CD4-positive, alpha-beta T cell treated with Interleukin-15 for 1 hour (primary cell): ENCODE results near the gene UBL4A.
A peak's percentile ranks its signal among the peaks of the same experiment; 100 is the strongest.
"Not testable (repeated sequence)": the region's sequence is repeated elsewhere in the genome, so short reads cannot be mapped to it uniquely, and the experiment has no call there.

Experiments used
- DNase-seq: peaks from one replicate; pipeline ENCODE4 v3.0.0-alpha.2; 2020

Gene UBL4A

GRCh38 chrX:154507673-154508383 is 21.4 kb upstream of the UBL4A start:
- DNase-seq = no peak

- DNase-seq = no peak
Measured at GRCh38 chrX:154506483-154507332, 20.3 kb upstream of the UBL4A start.

- DNase-seq = no peak
Measured at GRCh38 chrX:154505734-154506133, 19.3 kb upstream of the UBL4A start.

GRCh38 chrX:154502989-154503388 is 16.6 kb upstream of the UBL4A start:
- no peak for DNase-seq

- DNase-seq = no peak
Measured at GRCh38 chrX:154502098-154502497, 15.7 kb upstream of the UBL4A start.

GRCh38 chrX:154501423-154501822 is 15.0 kb upstream of the UBL4A start:
- not testable (repeated sequence) for DNase-seq

- not testable (repeated sequence) for DNase-seq
Measured at GRCh38 chrX:154496591-154497137, 10.2 kb upstream of the UBL4A start.

- no peak for DNase-seq
Measured at GRCh38 chrX:154495472-154495922, 9.1 kb upstream of the UBL4A start.

GRCh38 chrX:154494715-154495114 is 8.3 kb upstream of the UBL4A start:
- no peak for DNase-seq

GRCh38 chrX:154490414-154491083 is 4.1 kb upstream of the UBL4A start, which contains the start of gene SLC10A3:
TSS of gene SLC10A3 (minus strand) at chrX:154490629. CDS start at chrX:154488940, 1,689 bp downstream.
- peak; percentile 96 for DNase-seq

- no peak for DNase-seq
Measured at GRCh38 chrX:154490021-154490413, 3.6 kb upstream of the UBL4A start.

GRCh38 chrX:154489182-154489581 is 2.8 kb upstream of the UBL4A start:
- DNase-seq = no peak

- no peak for DNase-seq
Measured at GRCh38 chrX:154488336-154489075, 2.1 kb upstream of the UBL4A start.

GRCh38 chrX:154487518-154488290 is 1.3 kb upstream of the UBL4A start:
- DNase-seq = no peak

- no peak for DNase-seq
Measured at GRCh38 chrX:154486052-154486395, 391 bp downstream of the UBL4A start.

GRCh38 chrX:154485150-154486051 is 1.0 kb downstream of the UBL4A start:
- DNase-seq = no peak

- DNase-seq = peak; percentile 46
Measured at GRCh38 chrX:154484255-154485149, 1.9 kb downstream of the UBL4A start.

- DNase-seq = no peak
Measured at GRCh38 chrX:154483325-154483724, 3.1 kb downstream of the UBL4A start.

- DNase-seq = no peak
Measured at GRCh38 chrX:154482786-154483185, 3.6 kb downstream of the UBL4A start.
